22Rv1 (cell line): Measurements from ENCODE around the gene GRM4.

Experiments used
- H3K27ac ChIP-seq: fragments of 450-650 bp; 2 replicates; pipeline ENCODE4 v1.5.1; 2017
- ZFX ChIP-seq: fragments of 450-650 bp; IDR thresholded peaks from 2 replicates; pipeline ENCODE4 v1.6.1; 2017; ENCODE audit warnings: antibody characterized with exemption, borderline replicate concordance
- TF ChIP-seq, protein P1 (sequence below): fragments of 450-650 bp; IDR thresholded peaks from 2 replicates; pipeline ENCODE4 v1.5.1; 2017; ENCODE audit warnings: mild to moderate bottlenecking

Gene GRM4

GRCh38 chr6:34112126-34112525, 33.8 kb downstream of the GRM4 start:
- H3K27ac ChIP-seq, result no peak overlapping the region
- TF ChIP-seq, protein P1, sequence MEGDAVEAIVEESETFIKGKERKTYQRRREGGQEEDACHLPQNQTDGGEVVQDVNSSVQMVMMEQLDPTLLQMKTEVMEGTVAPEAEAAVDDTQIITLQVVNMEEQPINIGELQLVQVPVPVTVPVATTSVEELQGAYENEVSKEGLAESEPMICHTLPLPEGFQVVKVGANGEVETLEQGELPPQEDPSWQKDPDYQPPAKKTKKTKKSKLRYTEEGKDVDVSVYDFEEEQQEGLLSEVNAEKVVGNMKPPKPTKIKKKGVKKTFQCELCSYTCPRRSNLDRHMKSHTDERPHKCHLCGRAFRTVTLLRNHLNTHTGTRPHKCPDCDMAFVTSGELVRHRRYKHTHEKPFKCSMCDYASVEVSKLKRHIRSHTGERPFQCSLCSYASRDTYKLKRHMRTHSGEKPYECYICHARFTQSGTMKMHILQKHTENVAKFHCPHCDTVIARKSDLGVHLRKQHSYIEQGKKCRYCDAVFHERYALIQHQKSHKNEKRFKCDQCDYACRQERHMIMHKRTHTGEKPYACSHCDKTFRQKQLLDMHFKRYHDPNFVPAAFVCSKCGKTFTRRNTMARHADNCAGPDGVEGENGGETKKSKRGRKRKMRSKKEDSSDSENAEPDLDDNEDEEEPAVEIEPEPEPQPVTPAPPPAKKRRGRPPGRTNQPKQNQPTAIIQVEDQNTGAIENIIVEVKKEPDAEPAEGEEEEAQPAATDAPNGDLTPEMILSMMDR, result no peak
- no peak for TF ChIP-seq ZFX

- no peak overlapping the region for H3K27ac ChIP-seq
- TF ChIP-seq ZFX, result no peak
- TF ChIP-seq, protein P1, result no peak
These were observed 35.3 kb downstream of the GRM4 start for GRCh38 chr6:34110610-34111009.

DNA sequence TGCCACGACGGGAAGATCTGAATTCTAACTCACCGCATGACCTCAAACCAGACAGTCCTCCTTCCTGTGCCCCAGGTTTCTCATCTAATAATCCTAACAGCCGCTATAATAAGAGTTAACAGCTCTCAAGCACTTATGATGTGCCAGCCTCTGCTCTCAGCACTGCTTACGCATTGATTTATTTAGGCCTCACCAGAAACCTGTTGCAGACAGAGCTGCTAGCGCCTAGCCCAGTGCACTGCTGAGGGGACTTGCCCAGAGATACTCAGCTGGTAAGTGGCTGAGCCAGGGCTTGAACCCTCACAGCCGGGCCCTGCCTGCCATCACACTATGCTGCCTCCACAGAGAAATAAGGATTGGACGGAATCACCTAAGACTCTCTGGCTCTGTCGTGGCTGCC, 37.7 kb downstream of the GRM4 start:
- TF ChIP-seq, protein P1, result no peak
- no peak for TF ChIP-seq ZFX
- no peak overlapping the region for H3K27ac ChIP-seq

DNA sequence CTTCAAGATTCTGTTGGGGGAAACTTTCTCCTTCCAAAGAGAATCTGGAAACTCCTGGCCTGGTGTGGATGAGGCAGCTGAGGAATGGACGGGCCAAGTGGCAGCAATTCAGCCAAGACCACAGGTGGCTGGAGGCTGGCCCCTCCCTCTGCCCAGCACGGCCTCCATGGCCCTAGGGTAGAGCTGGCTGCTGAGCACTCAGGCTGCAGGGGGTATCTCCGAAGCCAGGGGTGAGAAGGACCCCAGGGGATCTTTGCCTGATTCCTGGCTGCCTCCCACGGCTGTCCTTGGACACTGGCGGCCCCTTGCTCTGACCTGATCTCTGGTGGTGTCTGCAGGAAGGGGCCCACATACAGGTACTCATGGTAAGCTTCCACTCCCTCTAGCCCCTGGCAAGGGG, 39.0 kb downstream of the GRM4 start:
- no peak overlapping the region for H3K27ac ChIP-seq
- TF ChIP-seq ZFX, result no peak
- TF ChIP-seq, protein P1, result no peak

- TF ChIP-seq, protein P1, result no peak
- no peak for TF ChIP-seq ZFX
- no peak overlapping the region for H3K27ac ChIP-seq
These were observed 39.5 kb downstream of the GRM4 start for GRCh38 chr6:34106421-34106820.

DNA sequence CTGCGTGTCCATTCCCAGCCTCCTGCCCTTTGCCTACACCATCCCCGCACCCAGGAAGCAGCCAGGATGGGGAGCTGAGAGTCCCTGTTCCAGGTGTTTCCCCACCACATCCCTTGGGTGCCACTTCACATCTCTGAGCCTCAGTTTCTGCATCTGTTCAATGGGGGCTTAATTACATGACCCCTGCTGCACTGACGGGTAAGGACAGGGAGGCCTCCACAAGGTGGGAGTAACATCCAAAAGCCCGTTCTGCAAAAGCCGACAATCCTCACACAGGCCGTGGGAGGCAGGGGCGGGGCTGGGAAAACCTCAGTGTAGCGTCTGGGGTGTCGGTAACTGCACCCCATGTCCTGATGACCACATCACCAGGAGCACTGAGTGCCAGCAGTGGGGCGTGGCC, 41.3 kb downstream of the GRM4 start:
- TF ChIP-seq, protein P1, result no peak
- TF ChIP-seq ZFX, result no peak
- H3K27ac ChIP-seq, result no peak overlapping the region

DNA sequence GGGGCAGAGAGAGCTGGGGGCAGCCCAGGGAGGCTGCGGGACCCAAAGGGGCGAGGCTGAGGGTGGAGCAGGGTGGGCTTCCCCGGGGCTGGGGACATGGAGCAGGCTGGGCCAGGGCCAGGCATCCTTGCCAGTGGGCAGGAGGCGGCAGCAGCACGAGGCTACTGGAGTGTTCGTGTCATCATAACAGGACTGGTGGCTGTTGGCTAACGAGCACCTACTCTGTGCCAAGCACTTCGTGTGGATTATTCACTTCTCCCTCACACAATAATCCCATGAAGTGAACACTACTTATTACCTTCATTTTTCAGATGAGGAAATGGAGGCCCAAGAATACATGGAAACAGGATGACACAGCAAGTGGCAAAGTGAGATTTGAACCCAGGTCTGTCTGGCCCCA, 41.7 kb downstream of the GRM4 start:
- TF ChIP-seq, protein P1, result no peak

More for the DNA sequence above, 41.7 kb downstream of the GRM4 start:
- no peak overlapping the region for H3K27ac ChIP-seq
